HuH-7 (cell line): ENCODE measurements around the gene CTAGE8.
"Not testable (repeated sequence)": the region's sequence is repeated elsewhere in the genome, so short reads cannot be mapped to it uniquely, and the experiment has no call there.

ENCODE experiments used
- DNase-seq: peaks from one replicate; pipeline ENCODE4 v3.0.0; 2011; ENCODE audit warnings: low spot score

CTAGE8 gene

GRCh38 chr7:144269188-144269587, at the start of gene CTAGE8:
CTAGE8 (minus strand) TSS chr7:144269288; CDS start chr7:144269250, 38 bp downstream.
- not testable (repeated sequence) for DNase-seq

GRCh38 chr7:144317537-144317936, 48.4 kb upstream of the CTAGE8 start:
- DNase-seq: not testable (repeated sequence)

- DNase-seq: not testable (repeated sequence)
These were observed 42.9 kb upstream of the CTAGE8 start, which contains the start of gene OR2A1 for GRCh38 chr7:144311872-144312469. OR2A1 (plus strand) TSS chr7:144312419; CDS start chr7:144318125, 5,706 bp downstream.

GRCh38 chr7:144311218-144311617, 42.1 kb upstream of the CTAGE8 start:
- not testable (repeated sequence) for DNase-seq

- not testable (repeated sequence) for DNase-seq
These were observed 40.6 kb upstream of the CTAGE8 start for GRCh38 chr7:144309702-144310101.

- DNase-seq: not testable (repeated sequence)
These were observed 36.1 kb upstream of the CTAGE8 start for GRCh38 chr7:144305156-144305555.

- not testable (repeated sequence) for DNase-seq
These were observed 34.5 kb upstream of the CTAGE8 start for GRCh38 chr7:144303607-144304006.

- DNase-seq: not testable (repeated sequence)
These were observed 33.7 kb upstream of the CTAGE8 start for GRCh38 chr7:144302578-144303303.

- DNase-seq: not testable (repeated sequence)
These were observed 24.9 kb upstream of the CTAGE8 start for GRCh38 chr7:144293794-144294499.

- DNase-seq: not testable (repeated sequence)
These were observed 23.5 kb upstream of the CTAGE8 start for GRCh38 chr7:144292384-144293161.

GRCh38 chr7:144291607-144292006, 22.5 kb upstream of the CTAGE8 start:
- DNase-seq: not testable (repeated sequence)

GRCh38 chr7:144287171-144287784, 18.2 kb upstream of the CTAGE8 start:
- DNase-seq: not testable (repeated sequence)

GRCh38 chr7:144283716-144284115, 14.6 kb upstream of the CTAGE8 start:
- not testable (repeated sequence) for DNase-seq

GRCh38 chr7:144282490-144282889, 13.4 kb upstream of the CTAGE8 start:
- DNase-seq: not testable (repeated sequence)

GRCh38 chr7:144281981-144282380, 12.9 kb upstream of the CTAGE8 start:
- DNase-seq: not testable (repeated sequence)

- not testable (repeated sequence) for DNase-seq
These were observed 10.9 kb upstream of the CTAGE8 start for GRCh38 chr7:144280010-144280409.

- not testable (repeated sequence) for DNase-seq
These were observed 6.2 kb upstream of the CTAGE8 start for GRCh38 chr7:144275281-144275680.

- not testable (repeated sequence) for DNase-seq
These were observed 4.4 kb downstream of the CTAGE8 start, which contains the start of gene OR2A7 for GRCh38 chr7:144264692-144265091. OR2A7 (minus strand) TSS chr7:144264792; CDS start chr7:144259628, 5,164 bp downstream.

- DNase-seq: not testable (repeated sequence)
These were observed 7.0 kb downstream of the CTAGE8 start for GRCh38 chr7:144262128-144262527.

- DNase-seq: not testable (repeated sequence)
These were observed 10.0 kb downstream of the CTAGE8 start for GRCh38 chr7:144259067-144259466.

GRCh38 chr7:144256112-144256511, 13.0 kb downstream of the CTAGE8 start:
- DNase-seq: no peak
